K562 (cell line): ENCODE data around the gene PLCB1. TPM values are rescaled to one million over a fixed set of nuclear protein-coding genes. Genes with fewer than 3 reads are reported as not detected.

Experiments used
- ATAC-seq: fragments of 200-7000 bp; cut with Tn5 transposase; 3 replicates; pipeline ENCODE4 v1.9.1; 2020; ENCODE audit warnings: moderate library complexity
- BruUV-seq: library from RNA; stranded (reverse); fragments of 400-500 nt; replicated peaks from 2 replicates; lab custom pipeline; 2021; lab: Mats Ljungman, UMichigan
- CTCF ChIA-PET: fragments of 300-600 bp; formaldehyde crosslinking; extraction: SDS; loops from one replicate; lab custom pipeline; 2021; ENCODE audit warnings: low intra/inter-chr PET ratio; lab: Yijun Ruan, JAX
- POLR2A ChIA-PET: fragments of 300-600, 350-650 bp; sonication (Branson Sonifier 250); formaldehyde crosslinking; extraction: SDS; loops from one replicate; lab custom pipeline; 2021; ENCODE audit warnings: antibody characterized with exemption, inconsistent platforms; lab: Yijun Ruan, JAX
- DNase-seq, 4 experiments: peaks; one replicate each; pipeline versions ENCODE4 v3.0.0 to v3.0.0-alpha.2; 2011 to 2018; ENCODE audit warnings: low spot score in 3 of 4, mixed read lengths in 3 of 4; ENCODE audit errors: extremely low read depth in 1 of 4
- FAIRE-seq: peaks from 2 replicates; lab custom pipeline; 2011; peaks lifted over from hg19 to GRCh38; lab: Jason Lieb, UNC
- H2AFZ ChIP-seq: 2 replicates; pipeline ENCODE4 v1.6.0; 2011; ENCODE audit warnings: low read depth, low read length, control low read depth, inconsistent platforms
- H3K27ac ChIP-seq: fragments of 200-600 bp; 3 replicates; pipeline ENCODE4 v1.8.0; 2011; ENCODE audit warnings: low read depth, mild to moderate bottlenecking, control low read depth, inconsistent platforms, low read length, moderate library complexity, mixed read lengths; ENCODE audit errors: extremely low read depth
- H3K27me3 ChIP-seq, 2 experiments: fragments of 300-600 bp in 1 of 2; 2 replicates in 1 of 2; 3 replicates in 1 of 2; pipeline versions ENCODE4 v1.6.0 to v1.8.0; 2011; ENCODE audit warnings: inconsistent platforms in 2 of 2, low read length in 2 of 2, mild to moderate bottlenecking in 1 of 2, mixed read lengths in 1 of 2, moderate library complexity in 1 of 2; ENCODE audit not compliant: control insufficient read depth in 2 of 2, insufficient read depth in 2 of 2
- H3K36me3 ChIP-seq: fragments of 300-600 bp; 3 replicates; pipeline ENCODE4 v1.8.0; 2011; ENCODE audit warnings: mild to moderate bottlenecking, low read length, inconsistent platforms; ENCODE audit not compliant: control insufficient read depth, insufficient read depth
- H3K4me1 ChIP-seq, 2 experiments: fragments of 200-600 bp in 1 of 2; replicated peaks in 1 of 2; 2 replicates in 1 of 2; 3 replicates in 1 of 2; pipeline versions ENCODE4 v1.5.1 to v1.8.0; 2011; ENCODE audit warnings: inconsistent platforms in 2 of 2, low read length in 2 of 2, mild to moderate bottlenecking in 1 of 2, mixed read lengths in 1 of 2, moderate library complexity in 1 of 2; ENCODE audit not compliant: control insufficient read depth in 2 of 2, insufficient read depth in 2 of 2
- H3K4me2 ChIP-seq: 2 replicates; pipeline ENCODE4 v1.6.1; 2011; ENCODE audit warnings: low read length, control low read depth, inconsistent platforms, mixed read lengths; ENCODE audit not compliant: insufficient read depth
- H3K4me3 ChIP-seq: fragments of 200-600 bp; sonication (generic), shearing (Covaris generic); 2 replicates; pipeline ENCODE4 v1.5.1; 2016; ENCODE audit warnings: control low read depth, inconsistent platforms
- H3K79me2 ChIP-seq: fragments of 200-600 bp; 3 replicates; pipeline ENCODE4 v1.8.0; 2011; ENCODE audit warnings: low read length, inconsistent platforms; ENCODE audit not compliant: control insufficient read depth, insufficient read depth
- H3K9ac ChIP-seq, 2 experiments: 2 replicates each; pipeline versions ENCODE4 v1.6.0 to v1.6.1; 2011; ENCODE audit warnings: low read depth in 2 of 2, low read length in 2 of 2, control low read depth in 1 of 2, inconsistent platforms in 1 of 2, mild to moderate bottlenecking in 1 of 2, mixed read lengths in 1 of 2; ENCODE audit not compliant: insufficient read depth in 1 of 2
- H3K9me1 ChIP-seq: one replicate; pipeline ENCODE4 v1.6.0; 2011; ENCODE audit warnings: inconsistent platforms, mild to moderate bottlenecking, low read length, moderate library complexity; ENCODE audit not compliant: control insufficient read depth, insufficient read depth
- H3K9me3 ChIP-seq: replicated peaks from 2 replicates; pipeline ENCODE4 v1.5.1; 2011; ENCODE audit warnings: low read depth, low read length, inconsistent platforms; ENCODE audit not compliant: control insufficient read depth, insufficient read depth
- H4K20me1 ChIP-seq: replicated peaks from 2 replicates; pipeline ENCODE4 v1.6.1; 2011; ENCODE audit warnings: low read length, inconsistent platforms, mixed read lengths; ENCODE audit not compliant: control insufficient read depth, insufficient read depth
- ELF1 ChIP-seq: fragments of 200-800 bp; sonication (Bioruptor generic); IDR thresholded peaks from 2 replicates; pipeline ENCODE4 v1.6.1; 2016; ENCODE audit warnings: missing genetic modification characterization, missing compliant biosample characterization
- HOXB6 ChIP-seq: fragments of 250-450 bp; sonication (Bioruptor Pico); IDR thresholded peaks from 2 replicates; pipeline ENCODE4 v1.5.1; 2022; ENCODE audit warnings: mild to moderate bottlenecking, borderline replicate concordance
- IFI16 ChIP-seq: fragments of 250-450 bp; sonication (Bioruptor Pico); IDR thresholded peaks from 2 replicates; pipeline ENCODE4 v2.1.2; 2022; ENCODE audit warnings: mild to moderate bottlenecking, inconsistent platforms
- WHSC1 ChIP-seq: IDR thresholded peaks from one replicate; pipeline ENCODE4 v1.6.1; 2012; ENCODE audit warnings: low read length, control low read depth, inconsistent platforms
- ZNF407 ChIP-seq: fragments of 450-650 bp; IDR thresholded peaks from 2 replicates; pipeline ENCODE4 v1.6.1; 2016; ENCODE audit warnings: low read depth
- WGBS: fragments of 100-300 bp; shearing (Covaris generic); methylation state at CpG from one replicate; pipeline ENCODE4 v1.1.6; 2016; ENCODE audit warnings: low coverage, mixed read lengths; ENCODE audit not compliant: insufficient coverage; ENCODE audit errors: missing lambda C conversion rate; 5-methylcytosine and 5-hydroxymethylcytosine counted together
- in situ Hi-C: fragments of 300-500 bp; cut with MboI; formaldehyde crosslinking; loops from 4 replicates; pipeline ENCODE4 v1.15.0; 2018; ENCODE audit warnings: inconsistent platforms, mixed read lengths
- intact Hi-C: fragments of 100-400 bp; cut with micrococcal nuclease; formaldehyde crosslinking; loops from 2 replicates; pipeline ENCODE4 v1.14.2; 2022
- polyA plus RNA-seq, 8 experiments: library from polyadenylated mRNA; depleted of rRNA in 4 of 8; stranded (reverse) in 5 of 8; unstranded in 3 of 8; fragments of >200 nt; fragmentation: Nextera tagmentation in 2 of 8; fragmentation: Illumina TruSeq in 1 of 8; extraction: Ambion mirVana in 2 of 8; extraction: Trizol in 1 of 8; gene quantifications; 2 replicates each; pipeline versions ENCODE4 v1.2.1 to v1.2.3, GENCODE V29; 2011 to 2014; ENCODE audit warnings: inconsistent platforms in 1 of 8, missing spikeins in 1 of 8
- total RNA-seq, 7 experiments: library from RNA; depleted of rRNA in 6 of 7; stranded (reverse); fragments of >200 nt in 6 of 7; fragmentation: Illumina TruSeq in 2 of 7; extraction: Trizol in 2 of 7; gene quantifications; 2 replicates each; pipeline versions ENCODE4 v1.2.1 to v1.2.3, GENCODE V29; 2011 to 2021; ENCODE audit warnings: low replicate concordance in 1 of 7

The PLCB1 gene
- total and polyA plus RNA-seq, 9 of the 15 experiments (the other 6 are each of a cell fraction or from before 2014, with no cell fraction given), result 0.34 to 3.1 (median 1.3) TPM

GRCh38 chr20:8523684-8524083 lies 391.6 kb downstream of the PLCB1 start:
- Histone ChIP-seq H3K4me1 (no peaks in the 10 kb centered on the region), H2AFZ (no peak overlapping the region), H3K36me3 (no peaks in the 10 kb centered on the region), H3K9me1 (no peaks in the 10 kb centered on the region), H3K9ac (no peak overlapping the region), H3K27ac (no peak overlapping the region), H4K20me1 (no peaks in the 10 kb centered on the region), H3K9me3 (no peaks in the 10 kb centered on the region), H3K27me3 (no peaks in the 10 kb centered on the region), H3K4me2 (no peak overlapping the region), H3K4me3 (no peak overlapping the region), H3K79me2 (no peaks in the 10 kb centered on the region)
- TF ChIP-seq ZNF407 (no peak), HOXB6 (CRISPR knock-in tag) (no peak), ELF1 (no peak), IFI16 (CRISPR knock-in tag) (no peak), WHSC1 (no peak)
- intact Hi-C loops (no loop called here), in situ Hi-C loops (no loop called here)
- ATAC-seq, result no peak
- ChIA-PET CTCF (interaction anchor here (0.6 kb wide), 1 partner anchor 30 kb away, joined by 3 read pairs; no protein-coding TSS in a partner anchor), POLR2A (no interaction called here)
- no peak for FAIRE-seq
- no peak for DNase-seq
- WGBS, result 0% methylated on average over 4 of the region's 5 CpGs
- no TSS peak for BruUV-seq
